ENCODE data around the gene CENPN. TPM values are rescaled to one million over a fixed set of nuclear protein-coding genes. Genes with fewer than 3 reads are reported as not detected.

The CENPN gene
- total and polyA plus RNA-seq, 3 donors from 2014 or later = 11.5 to 39.1 (median 19.3) TPM

DNA sequence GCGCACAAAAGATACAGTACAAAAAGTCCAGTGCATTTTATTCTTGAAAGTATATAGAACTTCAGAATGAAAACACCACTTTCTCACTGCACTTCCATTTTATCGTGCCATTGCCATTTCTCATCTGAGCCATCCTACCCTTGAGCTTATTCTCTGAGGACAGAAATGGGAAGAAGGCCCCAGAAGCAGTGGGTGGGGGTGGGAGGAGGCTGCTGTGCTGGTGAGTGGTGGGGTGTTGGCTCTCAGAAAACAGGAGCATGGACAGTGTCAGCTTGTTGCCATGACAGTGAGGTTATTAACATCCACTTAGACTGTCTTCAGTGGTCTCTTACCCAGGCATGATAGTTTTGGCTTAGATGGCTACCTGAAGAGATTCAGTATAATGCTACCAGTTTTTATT is 33.1 kb downstream of the CENPN start:
- no peak for DNase-seq
- H3K9me3 ChIP-seq = no peaks in the 10 kb centered on the region
- no peak overlapping the region for H3K27ac ChIP-seq
- H3K4me1 ChIP-seq = peaks cover 13% of the 10 kb centered on the region
- no peak overlapping the region for H3K4me3 ChIP-seq
- TF ChIP-seq POLR2A (IDR thresholded peaks at IDR 0.05) = no peak
- TF ChIP-seq CTCF (IDR thresholded peaks at IDR 0.05) = no peak
- WGBS, 2 donors = 88 to 93% methylated on average over 2 of the region's 2 CpGs
- no peaks in the 10 kb centered on the region for H3K27me3 ChIP-seq
- H3K36me3 ChIP-seq (ENCODE audit: low read depth, missing control alignments) = no peaks in the 10 kb centered on the region
- intact Hi-C loops (cut with DNase I; ENCODE audit: low total_unique reads) = no loop called here

- Histone ChIP-seq H3K36me3 (ENCODE audit: low read depth, missing control alignments) (no peaks in the 10 kb centered on the region), H3K9me3 (no peaks in the 10 kb centered on the region), H3K27me3 (no peaks in the 10 kb centered on the region), H3K4me3 (no peak overlapping the region), H3K4me1 (peaks cover 13% of the 10 kb centered on the region), H3K27ac (no peak overlapping the region)
- TF ChIP-seq POLR2A (IDR thresholded peaks at IDR 0.05) (no peak), CTCF (IDR thresholded peaks at IDR 0.05) (no peak)
- intact Hi-C loops (cut with DNase I; ENCODE audit: low total_unique reads) = no loop called here
- 89 to 90% methylated on average over 5 of the region's 5 CpGs for WGBS, 2 donors
- no peak for DNase-seq
Observed at GRCh38 chr16:81040842-81041241, 33.8 kb downstream of the CENPN start.

DNA sequence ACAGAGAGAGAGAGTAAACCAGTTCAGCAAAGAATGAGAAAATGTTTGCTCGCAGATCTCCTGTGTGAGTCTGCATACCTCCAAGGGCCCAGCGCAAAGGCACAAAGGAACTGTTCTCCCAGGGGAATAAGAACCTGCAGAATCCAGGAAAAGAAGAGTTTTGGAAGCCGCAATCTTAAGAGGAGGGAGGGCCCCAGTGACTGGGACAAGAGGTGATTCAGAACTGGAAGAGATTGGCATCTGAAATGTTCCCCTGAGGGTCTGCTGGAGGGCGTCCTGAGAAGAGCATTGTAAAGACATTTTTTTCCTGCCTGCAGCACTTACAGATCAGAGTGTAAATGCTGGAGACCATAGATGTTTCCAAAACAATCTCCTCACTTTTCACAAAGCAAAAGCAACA is 34.7 kb downstream of the CENPN start:
- peaks cover 9% of the 10 kb centered on the region for H3K4me1 ChIP-seq
- no peaks in the 10 kb centered on the region for H3K36me3 ChIP-seq (ENCODE audit: low read depth, missing control alignments)
- no peak for DNase-seq
- intact Hi-C loops (cut with DNase I; ENCODE audit: low total_unique reads) = no loop called here
- H3K27ac ChIP-seq = no peak overlapping the region
- TF ChIP-seq POLR2A (IDR thresholded peaks at IDR 0.05) (no peak), CTCF (IDR thresholded peaks at IDR 0.05) (no peak)
- 96% methylated on average over 4 of the region's 4 CpGs for WGBS, 2 donors
- H3K9me3 ChIP-seq = no peaks in the 10 kb centered on the region
- no peak overlapping the region for H3K4me3 ChIP-seq
- H3K27me3 ChIP-seq = no peaks in the 10 kb centered on the region

DNA sequence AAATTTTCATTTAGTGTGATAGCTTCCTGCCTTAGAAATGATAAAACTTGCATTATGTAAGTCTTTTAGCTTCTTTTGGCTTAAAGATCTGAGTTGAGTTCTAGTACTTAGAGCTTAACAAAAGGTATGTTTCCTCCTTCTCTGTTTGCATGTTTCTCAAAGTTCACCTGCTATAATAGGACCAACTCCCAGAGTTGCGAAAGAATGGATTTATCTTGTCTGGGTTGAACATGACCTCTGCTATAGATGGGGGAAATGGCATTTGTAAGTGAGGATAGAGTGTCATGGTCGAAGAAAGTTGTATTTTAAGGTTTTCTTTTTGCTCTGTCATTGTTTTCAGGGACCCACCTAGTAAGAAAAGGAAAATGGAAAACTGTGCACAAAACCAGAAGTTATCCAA is 35.8 kb downstream of the CENPN start:
- Histone ChIP-seq H3K27ac (no peak overlapping the region), H3K36me3 (ENCODE audit: low read depth, missing control alignments) (no peaks in the 10 kb centered on the region), H3K4me1 (no peaks in the 10 kb centered on the region), H3K4me3 (no peak overlapping the region), H3K27me3 (no peaks in the 10 kb centered on the region), H3K9me3 (no peaks in the 10 kb centered on the region)
- DNase-seq = no peak
- WGBS, 2 donors = 96 to 97% methylated on average over 2 of the region's 2 CpGs
- TF ChIP-seq POLR2A (IDR thresholded peaks at IDR 0.05) (no peak), CTCF (IDR thresholded peaks at IDR 0.05) (no peak)
- intact Hi-C loops (cut with DNase I; ENCODE audit: low total_unique reads) = no loop called here

DNA sequence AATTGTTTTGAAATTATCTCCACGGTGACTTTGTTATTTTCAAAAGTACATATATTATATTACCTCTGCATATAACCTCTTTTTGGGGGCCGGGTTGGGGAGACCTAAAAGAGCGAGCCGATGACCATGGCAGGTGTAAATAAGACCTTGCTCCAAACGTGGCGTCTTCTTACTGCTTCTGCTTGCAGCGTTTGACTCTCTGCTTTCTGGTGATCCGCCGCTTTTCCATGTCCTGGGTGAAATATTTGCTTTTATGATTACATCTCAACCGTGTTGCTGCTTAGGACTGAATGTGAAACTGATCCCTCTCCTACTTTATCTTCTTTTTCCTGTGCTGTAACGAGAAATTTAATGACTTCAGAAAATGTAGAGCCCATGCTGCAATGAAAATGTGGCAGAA is 46.7 kb downstream of the CENPN start:
- no peak for DNase-seq
- H3K4me1 ChIP-seq = no peaks in the 10 kb centered on the region
- no peak overlapping the region for H3K27ac ChIP-seq
- no peaks in the 10 kb centered on the region for H3K27me3 ChIP-seq
- TF ChIP-seq POLR2A (IDR thresholded peaks at IDR 0.05) = no peak
- no peak for TF ChIP-seq CTCF (IDR thresholded peaks at IDR 0.05)
- 78 to 85% methylated on average over 11 of the region's 11 CpGs for WGBS, 2 donors
- no peaks in the 10 kb centered on the region for H3K36me3 ChIP-seq (ENCODE audit: low read depth, missing control alignments)
- intact Hi-C loops (cut with DNase I; ENCODE audit: low total_unique reads) = no loop called here
- H3K4me3 ChIP-seq = no peak overlapping the region
- no peaks in the 10 kb centered on the region for H3K9me3 ChIP-seq

All from testis (tissue), 3 donors.